Calu3 (cell line): Measurements from ENCODE around the gene CTDP1. TPM values are rescaled to one million over a fixed set of nuclear protein-coding genes. Genes with fewer than 3 reads are reported as not detected.

Source experiments
- BruUV-seq: library from RNA; stranded (reverse); fragments of 400-500 nt; replicated peaks from 2 replicates; lab custom pipeline; 2021; lab: Mats Ljungman, UMichigan
- CTCF ChIA-PET: fragments of 300-600 bp; sonication (Branson Sonifier 250); formaldehyde crosslinking; loops from one replicate; lab custom pipeline; 2022; ENCODE audit warnings: antibody characterized with exemption; lab: Charles Lee
- DNase-seq: peaks from one replicate; pipeline ENCODE4 v3.0.0; 2022
- H3K27ac Mint-ChIP-seq: one replicate; pipeline ENCODE4 v1.8.0; 2022; ENCODE audit warnings: mixed read lengths; ENCODE audit not compliant: unreplicated experiment
- H3K27me3 Mint-ChIP-seq: one replicate; pipeline ENCODE4 v1.8.0; 2022; ENCODE audit warnings: mixed read lengths; ENCODE audit not compliant: unreplicated experiment
- H3K36me3 Mint-ChIP-seq: one replicate; pipeline ENCODE4 v1.8.0; 2022; ENCODE audit warnings: mild to moderate bottlenecking, moderate library complexity, mixed read lengths; ENCODE audit not compliant: insufficient read depth, unreplicated experiment
- H3K4me1 Mint-ChIP-seq: one replicate; pipeline ENCODE4 v1.8.0; 2022; ENCODE audit warnings: mild to moderate bottlenecking, low read depth, mixed read lengths; ENCODE audit not compliant: unreplicated experiment
- H3K4me3 Mint-ChIP-seq: one replicate; pipeline ENCODE4 v1.8.0; 2022; ENCODE audit warnings: mild to moderate bottlenecking, low read depth, moderate library complexity, mixed read lengths; ENCODE audit not compliant: unreplicated experiment
- H3K9me3 Mint-ChIP-seq: one replicate; pipeline ENCODE4 v1.8.0; 2022; ENCODE audit warnings: low read depth, mixed read lengths; ENCODE audit not compliant: unreplicated experiment
- CTCF ChIP-seq: fragments of 200-600 bp; IDR thresholded peaks from one replicate; pipeline ENCODE4 v1.8.0; 2022; ENCODE audit warnings: antibody characterized with exemption; ENCODE audit not compliant: unreplicated experiment
- intact Hi-C: fragments of 100-400 bp; cut with micrococcal nuclease; formaldehyde crosslinking; loops from one replicate; pipeline ENCODE4 v1.10.0; 2022; ENCODE audit not compliant: unreplicated experiment
- total RNA-seq: library from RNA; stranded (reverse); gene quantifications from 2 replicates; pipeline ENCODE4 v1.2.3, GENCODE V29; 2022

Gene CTDP1
- total RNA-seq, 1 experiment from 2014 or later: 15.6 TPM

- no peaks in the 10 kb centered on the region for H3K27me3 Mint-ChIP-seq
- H3K36me3 Mint-ChIP-seq: peaks cover 4% of the 10 kb centered on the region
- no peak for DNase-seq
- no peaks in the 10 kb centered on the region for H3K4me1 Mint-ChIP-seq
- no peaks in the 10 kb centered on the region for H3K9me3 Mint-ChIP-seq
- BruUV-seq: no TSS peak
- no peak for TF ChIP-seq CTCF
- intact Hi-C loops: no loop called here
- CTCF ChIA-PET: no interaction called here
- H3K27ac Mint-ChIP-seq: no peak overlapping the region
- H3K4me3 Mint-ChIP-seq: no peak overlapping the region
Measured at GRCh38 chr18:79668203-79668602, 11.4 kb upstream of the CTDP1 start.

- Mint-ChIP-seq H3K4me3 (no peak overlapping the region), H3K27me3 (no peaks in the 10 kb centered on the region), H3K27ac (no peak overlapping the region), H3K4me1 (no peaks in the 10 kb centered on the region), H3K36me3 (peaks cover 4% of the 10 kb centered on the region), H3K9me3 (no peaks in the 10 kb centered on the region)
- CTCF ChIA-PET: no interaction called here
- no peak for TF ChIP-seq CTCF
- no peak for DNase-seq
- intact Hi-C loops: no loop called here
- BruUV-seq: no TSS peak
Measured at GRCh38 chr18:79672490-79673276, 6.9 kb upstream of the CTDP1 start.

- Mint-ChIP-seq H3K9me3 (no peaks in the 10 kb centered on the region), H3K4me3 (no peak overlapping the region), H3K4me1 (no peaks in the 10 kb centered on the region), H3K36me3 (peaks cover 27% of the 10 kb centered on the region), H3K27ac (no peak overlapping the region), H3K27me3 (no peaks in the 10 kb centered on the region)
- CTCF ChIA-PET: no interaction called here
- DNase-seq: no peak
- no peak for TF ChIP-seq CTCF
- intact Hi-C loops: no loop called here
- no TSS peak for BruUV-seq
Measured at GRCh38 chr18:79677221-79677620, 2.4 kb upstream of the CTDP1 start.

GRCh38 chr18:79677840-79678239, 1.8 kb upstream of the CTDP1 start:
- peak overlapping the region; percentile 77 for H3K4me3 Mint-ChIP-seq
- no peaks in the 10 kb centered on the region for H3K4me1 Mint-ChIP-seq
- peaks cover 27% of the 10 kb centered on the region for H3K36me3 Mint-ChIP-seq
- BruUV-seq: no TSS peak
- CTCF ChIA-PET: interaction anchor here (0.7 kb wide), 1 partner anchor 850 kb away, joined by 3 read pairs; no protein-coding TSS in a partner anchor
- H3K27ac Mint-ChIP-seq: no peak overlapping the region
- intact Hi-C loops: no loop called here
- H3K9me3 Mint-ChIP-seq: no peaks in the 10 kb centered on the region
- no peaks in the 10 kb centered on the region for H3K27me3 Mint-ChIP-seq
- no peak for TF ChIP-seq CTCF
- DNase-seq: no peak
